B cell (primary cell): Measurements from ENCODE around the gene CITED4. TPM values are rescaled to one million over a fixed set of nuclear protein-coding genes. Genes with fewer than 3 reads are reported as not detected.

ENCODE experiments used
- ATAC-seq: fragments of 200-7000 bp; cut with Tn5 transposase; one replicate; pipeline ENCODE4 v1.10.0; 2021; ENCODE audit warnings: low read depth, mild to moderate bottlenecking, moderate number of reproducible peaks, moderate library complexity
- CTCF ChIA-PET: fragments of 350-600 bp; sonication (Branson Sonifier 250); formaldehyde crosslinking; loops from one replicate; lab custom pipeline; 2021; ENCODE audit warnings: antibody characterized with exemption, inconsistent platforms; lab: Charles Lee
- POLR2A ChIA-PET: fragments of 350-600 bp; sonication (Branson Sonifier 250); formaldehyde crosslinking; loops from one replicate; lab custom pipeline; 2021; ENCODE audit warnings: antibody characterized with exemption; lab: Charles Lee
- DNase-seq: peaks from one replicate; pipeline ENCODE4 v3.0.0; 2013
- H2AFZ ChIP-seq: 2 replicates; pipeline ENCODE4 v1.6.1; 2012; ENCODE audit warnings: mild to moderate bottlenecking, low read depth, low read length; ENCODE audit not compliant: insufficient read depth, poor library complexity, severe bottlenecking
- H3K27ac ChIP-seq, 2 donors: 1 replicate in 1 of 2; 2 replicates in 1 of 2; pipeline ENCODE4 v1.5.1; 2012 to 2013; ENCODE audit warnings: low read length in 2 of 2, mild to moderate bottlenecking in 2 of 2, moderate library complexity in 1 of 2
- H3K27me3 ChIP-seq, 4 experiments: fragments of 200-600 bp in 1 of 4; sonication (generic) in 1 of 4; replicated peaks in 1 of 4; 1 replicate in 2 of 4; 2 replicates in 2 of 4; pipeline versions ENCODE4 v1.6.1 to v1.7.0; 2013 to 2016; ENCODE audit warnings: low read length in 3 of 4, mild to moderate bottlenecking in 2 of 4, mixed read lengths in 1 of 4, moderate library complexity in 1 of 4; ENCODE audit not compliant: insufficient read depth in 4 of 4, control insufficient read depth in 3 of 4; ENCODE audit errors: control extremely low read depth in 1 of 4
- H3K36me3 ChIP-seq, 2 experiments: replicated peaks in 1 of 2; 1 replicate in 1 of 2; 2 replicates in 1 of 2; pipeline versions ENCODE4 v1.6.1 to v1.7.1; 2013; ENCODE audit warnings: low read length in 1 of 2; ENCODE audit not compliant: insufficient read depth in 2 of 2, control insufficient read depth in 1 of 2; ENCODE audit errors: control extremely low read depth in 1 of 2, extremely low read depth in 1 of 2
- H3K4me1 ChIP-seq, 2 donors: fragments of 200-600 bp in 1 of 2; sonication (generic) in 1 of 2; 1 replicate in 1 of 2; 2 replicates in 1 of 2; pipeline versions ENCODE4 v1.5.1 to v1.6.1; 2013 to 2017; ENCODE audit warnings: low read length in 2 of 2; ENCODE audit not compliant: control insufficient read depth in 2 of 2, insufficient read depth in 2 of 2
- H3K4me2 ChIP-seq: replicated peaks from 2 replicates; pipeline ENCODE3; 2012; ENCODE audit warnings: mild to moderate bottlenecking, low read depth, low read length; ENCODE audit not compliant: poor library complexity, severe bottlenecking
- H3K4me3 ChIP-seq, 5 experiments: fragments of 200-600 bp in 1 of 5; sonication (generic) in 1 of 5; 1 replicate in 3 of 5; 2 replicates in 2 of 5; pipeline versions ENCODE4 v1.5.1 to v1.7.0; 2011 to 2016; ENCODE audit warnings: low read length in 4 of 5, mild to moderate bottlenecking in 4 of 5, low read depth in 2 of 5, control low read depth in 1 of 5, moderate library complexity in 1 of 5; ENCODE audit not compliant: insufficient read depth in 1 of 5; ENCODE audit errors: control extremely low read depth in 1 of 5, extremely low read depth in 1 of 5
- H3K79me2 ChIP-seq: fragments of 200-600 bp; sonication (generic); one replicate; pipeline ENCODE4 v1.6.0; 2016; ENCODE audit warnings: low read length; ENCODE audit not compliant: control insufficient read depth, insufficient read depth
- H3K9ac ChIP-seq: fragments of 200-600 bp; sonication (generic); 2 replicates; pipeline ENCODE4 v1.6.1; 2017; ENCODE audit warnings: mild to moderate bottlenecking, low read length, moderate library complexity
- H3K9me3 ChIP-seq, 3 donors: one replicate each; pipeline versions ENCODE4 v1.6.1 to v1.7.1; 2013; ENCODE audit warnings: low read length in 2 of 3; ENCODE audit not compliant: control insufficient read depth in 2 of 3, insufficient read depth in 1 of 3; ENCODE audit errors: control extremely low read depth in 1 of 3
- H4K20me1 ChIP-seq: 2 replicates; pipeline ENCODE4 v1.6.0; 2012; ENCODE audit warnings: mild to moderate bottlenecking, low read length; ENCODE audit not compliant: insufficient read depth, control insufficient read depth, poor library complexity, severe bottlenecking
- H3K27ac Mint-ChIP-seq: one replicate; pipeline ENCODE4 v1.8.0; 2021; ENCODE audit warnings: mixed read lengths
- H3K27me3 Mint-ChIP-seq: one replicate; pipeline ENCODE4 v1.8.0; 2021; ENCODE audit warnings: mixed read lengths
- H3K4me1 Mint-ChIP-seq: one replicate; pipeline ENCODE4 v1.8.0; 2021; ENCODE audit warnings: mixed read lengths
- H3K4me3 Mint-ChIP-seq: one replicate; pipeline ENCODE4 v1.8.0; 2021; ENCODE audit warnings: mixed read lengths
- H3K9me3 Mint-ChIP-seq: one replicate; pipeline ENCODE4 v1.8.0; 2022; ENCODE audit warnings: mixed read lengths; ENCODE audit not compliant: insufficient read depth
- EZH2 ChIP-seq: IDR thresholded peaks from 2 replicates; pipeline ENCODE4 v1.6.1; 2012; ENCODE audit warnings: borderline replicate concordance, low read depth, mild to moderate bottlenecking, moderate library complexity, low read length; ENCODE audit not compliant: insufficient read depth, poor library complexity, severe bottlenecking
- WGBS: methylation state at CpG from one replicate; pipeline ENCODE4 v1.1.5; 2013; ENCODE audit warnings: missing lambda C conversion rate; ENCODE audit not compliant: insufficient coverage; 5-methylcytosine and 5-hydroxymethylcytosine counted together
- intact Hi-C: fragments of 100-400 bp; cut with micrococcal nuclease; formaldehyde crosslinking; loops from one replicate; pipeline ENCODE4 v1.10.0; 2022
- polyA plus RNA-seq: library from polyadenylated mRNA; depleted of rRNA; stranded (reverse); fragments of >200 nt; gene quantifications from 2 replicates; pipeline ENCODE4 v1.2.3, GENCODE V29; 2012
- total RNA-seq, 2 donors: library from RNA; stranded (reverse); fragments of 120-200 nt in 1 of 2; gene quantifications; 1 replicate in 1 of 2; 2 replicates in 1 of 2; pipeline versions ENCODE4 v1.2.3 to v1.2.4, GENCODE V29; 2013 to 2022
- TF ChIP-seq, protein P1 (sequence below): fragments of 200-600 bp; IDR thresholded peaks from one replicate; pipeline ENCODE4 v1.8.0; 2022; ENCODE audit warnings: antibody characterized with exemption, mild to moderate bottlenecking

CITED4 gene
- total and polyA plus RNA-seq, 2 donors (not counting 1 experiment from before 2014, with no cell fraction given) = 3.2 to 5.6 TPM

- Histone ChIP-seq H3K36me3 (no peaks in the 10 kb centered on the region), H4K20me1 (no peaks in the 10 kb centered on the region), H3K4me1 (no peaks in the 10 kb centered on the region), H3K9me3 (peaks cover 0 to 11% (median 8%) of the 10 kb centered on the region in 3 donors), H3K27me3 (peaks cover 0 to 32% (median 6%) of the 10 kb centered on the region in 4 experiments), H3K9ac (no peak overlapping the region), H2AFZ (no peak overlapping the region), H3K27ac (no peak overlapping the region), H3K4me3 (no peak overlapping the region), H3K4me2 (no peak overlapping the region), H3K79me2 (no peaks in the 10 kb centered on the region)
- Mint-ChIP-seq H3K27ac (no peak overlapping the region), H3K4me3 (no peak overlapping the region), H3K9me3 (peaks cover 2% of the 10 kb centered on the region), H3K27me3 (peaks cover 28% of the 10 kb centered on the region), H3K4me1 (peaks cover 3% of the 10 kb centered on the region)
- DNase-seq (no peak), ATAC-seq (no peak)
- 87% methylated on average over 5 of the region's 6 CpGs for WGBS
- TF ChIP-seq, protein P1, sequence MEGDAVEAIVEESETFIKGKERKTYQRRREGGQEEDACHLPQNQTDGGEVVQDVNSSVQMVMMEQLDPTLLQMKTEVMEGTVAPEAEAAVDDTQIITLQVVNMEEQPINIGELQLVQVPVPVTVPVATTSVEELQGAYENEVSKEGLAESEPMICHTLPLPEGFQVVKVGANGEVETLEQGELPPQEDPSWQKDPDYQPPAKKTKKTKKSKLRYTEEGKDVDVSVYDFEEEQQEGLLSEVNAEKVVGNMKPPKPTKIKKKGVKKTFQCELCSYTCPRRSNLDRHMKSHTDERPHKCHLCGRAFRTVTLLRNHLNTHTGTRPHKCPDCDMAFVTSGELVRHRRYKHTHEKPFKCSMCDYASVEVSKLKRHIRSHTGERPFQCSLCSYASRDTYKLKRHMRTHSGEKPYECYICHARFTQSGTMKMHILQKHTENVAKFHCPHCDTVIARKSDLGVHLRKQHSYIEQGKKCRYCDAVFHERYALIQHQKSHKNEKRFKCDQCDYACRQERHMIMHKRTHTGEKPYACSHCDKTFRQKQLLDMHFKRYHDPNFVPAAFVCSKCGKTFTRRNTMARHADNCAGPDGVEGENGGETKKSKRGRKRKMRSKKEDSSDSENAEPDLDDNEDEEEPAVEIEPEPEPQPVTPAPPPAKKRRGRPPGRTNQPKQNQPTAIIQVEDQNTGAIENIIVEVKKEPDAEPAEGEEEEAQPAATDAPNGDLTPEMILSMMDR = no peak
- TF ChIP-seq EZH2 = no peak
- intact Hi-C loops = no loop called here
- ChIA-PET POLR2A (no interaction called here), CTCF (no interaction called here)
These were observed 18.8 kb upstream of the CITED4 start for GRCh38 chr1:40880813-40881549.

GRCh38 chr1:40879482-40880175 lies 17.5 kb upstream of the CITED4 start:
- CTCF ChIA-PET = no interaction called here
- DNase-seq (no peak), ATAC-seq (no peak)
- no peaks in the 10 kb centered on the region for H3K4me1 ChIP-seq
- Mint-ChIP-seq H3K9me3 (peaks cover 4% of the 10 kb centered on the region), H3K27ac (no peak overlapping the region), H3K27me3 (peaks cover 23% of the 10 kb centered on the region), H3K4me3 (no peak overlapping the region), H3K4me1 (peaks cover 3% of the 10 kb centered on the region)
- H2AFZ ChIP-seq = no peak overlapping the region
- 81% methylated on average over 11 of the region's 11 CpGs for WGBS
- no peaks in the 10 kb centered on the region for H4K20me1 ChIP-seq
- no peak for TF ChIP-seq EZH2
- TF ChIP-seq, protein P1 = no peak
- no peak overlapping the region for H3K4me3 ChIP-seq
- H3K36me3 ChIP-seq = no peaks in the 10 kb centered on the region
- H3K27ac ChIP-seq = no peak overlapping the region
- no peak overlapping the region for H3K9ac ChIP-seq
- no peak overlapping the region for H3K4me2 ChIP-seq
- H3K9me3 ChIP-seq = peaks cover 0 to 11% (median 8%) of the 10 kb centered on the region in 3 donors
- peaks cover 0 to 29% (median 6%) of the 10 kb centered on the region in 4 experiments for H3K27me3 ChIP-seq
- intact Hi-C loops = no loop called here
- POLR2A ChIA-PET = no interaction called here
- H3K79me2 ChIP-seq = no peaks in the 10 kb centered on the region
